A549 (cell line): Measurements from ENCODE around the gene DDIT3. TPM values are rescaled to one million over a fixed set of nuclear protein-coding genes. Genes with fewer than 3 reads are reported as not detected.

Experiments
- polyA plus RNA-seq, 4 experiments: library from polyadenylated mRNA; depleted of rRNA in 3 of 4; stranded (reverse); fragments of >200 nt; fragmentation: RNase III in 1 of 4; extraction: RNeasy Plus Mini Kit Qiagen cat#74134 plus additional on column Dnase treatment in 1 of 4; gene quantifications; 2 replicates in 3 of 4; 3 replicates in 1 of 4; pipeline ENCODE4 v1.2.3, GENCODE V29; 2011 to 2017
- small RNA-seq, 6 experiments: library from RNA; depleted of rRNA; stranded (forward); fragments of <200 nt; gene quantifications; one replicate each; pipeline ENCODE3, GENCODE V24; 2012

The DDIT3 gene
- polyA plus RNA-seq, 2 of the 4 experiments (the other 2 are of a cell fraction) = 16.0 to 93.0 TPM

Small RNA genes lying within 50 kb of the gene (small RNA-seq; reads per million reads assigned to genes)
- 0 to 1.3 (median 0) reads per million in 6 experiments for gene MIR616

Other genes starting within 250 kb of the DDIT3 start
- 28.8 and 30.6 TPM in 2 replicates for gene R3HDM2, start 89.5 kb downstream of the DDIT3 start, polyA plus RNA-seq (2011; rRNA removed)
- 14.0 to 14.7 TPM (median 14.4 TPM) in 3 replicates for gene R3HDM2, start 89.5 kb downstream of the DDIT3 start, polyA plus RNA-seq (2017; fragmentation: RNase III; extraction: RNeasy Plus Mini Kit Qiagen cat#74134 plus additional on column Dnase treatment)
- 0.07 and 0.08 TPM in 2 replicates for gene INHBC, start 85.7 kb downstream of the DDIT3 start, polyA plus RNA-seq (2011; rRNA removed)
- not detected in 3 replicates for gene INHBC, start 85.7 kb downstream of the DDIT3 start, polyA plus RNA-seq (2017; fragmentation: RNase III; extraction: RNeasy Plus Mini Kit Qiagen cat#74134 plus additional on column Dnase treatment)
- 2.4 and 2.9 TPM in 2 replicates for gene INHBE, start 65.2 kb downstream of the DDIT3 start, polyA plus RNA-seq (2011; rRNA removed)
- 0.50 to 0.74 TPM (median 0.67 TPM) in 3 replicates for gene INHBE, start 65.2 kb downstream of the DDIT3 start, polyA plus RNA-seq (2017; fragmentation: RNase III; extraction: RNeasy Plus Mini Kit Qiagen cat#74134 plus additional on column Dnase treatment)
- gene GLI1, start 60.7 kb downstream of the DDIT3 start, polyA plus RNA-seq (2011; rRNA removed) = 27.3 and 30.0 TPM in 2 replicates
- 13.0 to 13.5 TPM (median 13.1 TPM) in 3 replicates for gene GLI1, start 60.7 kb downstream of the DDIT3 start, polyA plus RNA-seq (2017; fragmentation: RNase III; extraction: RNeasy Plus Mini Kit Qiagen cat#74134 plus additional on column Dnase treatment)
- gene ARHGAP9, start 40.6 kb downstream of the DDIT3 start, polyA plus RNA-seq (2011; rRNA removed) = 0.25 and 0.50 TPM in 2 replicates
- gene ARHGAP9, start 40.6 kb downstream of the DDIT3 start, polyA plus RNA-seq (2017; fragmentation: RNase III; extraction: RNeasy Plus Mini Kit Qiagen cat#74134 plus additional on column Dnase treatment) = 0.20 to 0.29 TPM in 2 of 3 replicates, not detected in the other
- 372 and 406 TPM in 2 replicates for gene MARS1, start 32.4 kb downstream of the DDIT3 start, polyA plus RNA-seq (2011; rRNA removed)
- 209 to 230 TPM (median 227 TPM) in 3 replicates for gene MARS1, start 32.4 kb downstream of the DDIT3 start, polyA plus RNA-seq (2017; fragmentation: RNase III; extraction: RNeasy Plus Mini Kit Qiagen cat#74134 plus additional on column Dnase treatment)
- gene MBD6, start 2.3 kb upstream of the DDIT3 start, polyA plus RNA-seq (2011; rRNA removed) = 4.6 and 7.3 TPM in 2 replicates
- gene MBD6, start 2.3 kb upstream of the DDIT3 start, polyA plus RNA-seq (2017; fragmentation: RNase III; extraction: RNeasy Plus Mini Kit Qiagen cat#74134 plus additional on column Dnase treatment) = 18.7 to 25.3 TPM (median 24.2 TPM) in 3 replicates
- gene DCTN2, start 26.7 kb upstream of the DDIT3 start, polyA plus RNA-seq (2011; rRNA removed) = 140 and 169 TPM in 2 replicates
- 203 to 211 TPM (median 211 TPM) in 3 replicates for gene DCTN2, start 26.7 kb upstream of the DDIT3 start, polyA plus RNA-seq (2017; fragmentation: RNase III; extraction: RNeasy Plus Mini Kit Qiagen cat#74134 plus additional on column Dnase treatment)
- gene KIF5A, start 29.5 kb upstream of the DDIT3 start, polyA plus RNA-seq (2011; rRNA removed) = 0.89 and 0.90 TPM in 2 replicates
- 0.45 to 0.61 TPM (median 0.55 TPM) in 3 replicates for gene KIF5A, start 29.5 kb upstream of the DDIT3 start, polyA plus RNA-seq (2017; fragmentation: RNase III; extraction: RNeasy Plus Mini Kit Qiagen cat#74134 plus additional on column Dnase treatment)
- 60.9 and 62.9 TPM in 2 replicates for gene PIP4K2C, start 70.7 kb upstream of the DDIT3 start, polyA plus RNA-seq (2011; rRNA removed)
- gene PIP4K2C, start 70.7 kb upstream of the DDIT3 start, polyA plus RNA-seq (2017; fragmentation: RNase III; extraction: RNeasy Plus Mini Kit Qiagen cat#74134 plus additional on column Dnase treatment) = 30.5 to 35.7 TPM (median 35.3 TPM) in 3 replicates
- gene DTX3, start 84.3 kb upstream of the DDIT3 start, polyA plus RNA-seq (2011; rRNA removed) = 21.7 and 29.6 TPM in 2 replicates
- gene DTX3, start 84.3 kb upstream of the DDIT3 start, polyA plus RNA-seq (2017; fragmentation: RNase III; extraction: RNeasy Plus Mini Kit Qiagen cat#74134 plus additional on column Dnase treatment) = 18.1 to 26.2 TPM (median 24.7 TPM) in 3 replicates
- 9.3 and 9.9 TPM in 2 replicates for gene ARHGEF25, start 90.9 kb upstream of the DDIT3 start, polyA plus RNA-seq (2011; rRNA removed)
- gene ARHGEF25, start 90.9 kb upstream of the DDIT3 start, polyA plus RNA-seq (2017; fragmentation: RNase III; extraction: RNeasy Plus Mini Kit Qiagen cat#74134 plus additional on column Dnase treatment) = 8.0 to 13.8 TPM (median 11.9 TPM) in 3 replicates
- 25.7 and 27.0 TPM in 2 replicates for gene B4GALNT1, start 112.7 kb upstream of the DDIT3 start, polyA plus RNA-seq (2011; rRNA removed)
- gene B4GALNT1, start 112.7 kb upstream of the DDIT3 start, polyA plus RNA-seq (2017; fragmentation: RNase III; extraction: RNeasy Plus Mini Kit Qiagen cat#74134 plus additional on column Dnase treatment) = 33.2 to 35.1 TPM (median 33.4 TPM) in 3 replicates
- gene OS9, start 173.6 kb upstream of the DDIT3 start, polyA plus RNA-seq (2011; rRNA removed) = 183 and 208 TPM in 2 replicates
- 115 to 128 TPM (median 128 TPM) in 3 replicates for gene OS9, start 173.6 kb upstream of the DDIT3 start, polyA plus RNA-seq (2017; fragmentation: RNase III; extraction: RNeasy Plus Mini Kit Qiagen cat#74134 plus additional on column Dnase treatment)
- 0.26 and 0.36 TPM in 2 replicates for gene AGAP2, start 218.2 kb upstream of the DDIT3 start, polyA plus RNA-seq (2011; rRNA removed)
- 0.21 to 0.45 TPM (median 0.28 TPM) in 3 replicates for gene AGAP2, start 218.2 kb upstream of the DDIT3 start, polyA plus RNA-seq (2017; fragmentation: RNase III; extraction: RNeasy Plus Mini Kit Qiagen cat#74134 plus additional on column Dnase treatment)
- 51.9 and 61.0 TPM in 2 replicates for gene TSPAN31, start 224.5 kb upstream of the DDIT3 start, polyA plus RNA-seq (2011; rRNA removed)
- gene TSPAN31, start 224.5 kb upstream of the DDIT3 start, polyA plus RNA-seq (2017; fragmentation: RNase III; extraction: RNeasy Plus Mini Kit Qiagen cat#74134 plus additional on column Dnase treatment) = 20.6 to 27.1 TPM (median 22.8 TPM) in 3 replicates
- 226 and 289 TPM in 2 replicates for gene CDK4, start 231.8 kb upstream of the DDIT3 start, polyA plus RNA-seq (2011; rRNA removed)
- 226 to 255 TPM (median 229 TPM) in 3 replicates for gene CDK4, start 231.8 kb upstream of the DDIT3 start, polyA plus RNA-seq (2017; fragmentation: RNase III; extraction: RNeasy Plus Mini Kit Qiagen cat#74134 plus additional on column Dnase treatment)
- gene MARCHF9, start 234.6 kb upstream of the DDIT3 start, polyA plus RNA-seq (2011; rRNA removed) = 7.2 and 8.4 TPM in 2 replicates
- gene MARCHF9, start 234.6 kb upstream of the DDIT3 start, polyA plus RNA-seq (2017; fragmentation: RNase III; extraction: RNeasy Plus Mini Kit Qiagen cat#74134 plus additional on column Dnase treatment) = 4.7 to 6.8 TPM (median 5.9 TPM) in 3 replicates
- gene CYP27B1, start 246.6 kb upstream of the DDIT3 start, polyA plus RNA-seq (2011; rRNA removed) = 1.8 and 1.9 TPM in 2 replicates
- 1.9 to 2.9 TPM (median 2.3 TPM) in 3 replicates for gene CYP27B1, start 246.6 kb upstream of the DDIT3 start, polyA plus RNA-seq (2017; fragmentation: RNase III; extraction: RNeasy Plus Mini Kit Qiagen cat#74134 plus additional on column Dnase treatment)